HepG2 (cell line): ENCODE data around the gene CORO7. TPM values are rescaled to one million over a fixed set of nuclear protein-coding genes. Genes with fewer than 3 reads are reported as not detected.

Experiments used
- DNMT1 ChIP-seq: sonication (generic); formaldehyde crosslinking; IDR thresholded peaks from 2 replicates; pipeline ENCODE4 v1.5.1; 2020; ENCODE audit warnings: mild to moderate bottlenecking, missing genetic modification reagents
- FOXJ3 ChIP-seq: sonication (generic); formaldehyde crosslinking; IDR thresholded peaks from 2 replicates; pipeline ENCODE4 v1.4.0; 2020; ENCODE audit warnings: missing genetic modification reagents, mild to moderate bottlenecking, borderline replicate concordance
- GFI1 ChIP-seq: sonication (generic); formaldehyde crosslinking; IDR thresholded peaks from 2 replicates; pipeline ENCODE4 v1.5.0; 2020; ENCODE audit warnings: missing genetic modification reagents, mild to moderate bottlenecking, borderline replicate concordance
- HCFC1 ChIP-seq: fragments of 150-350 bp; IDR thresholded peaks from 2 replicates; pipeline ENCODE4 v1.6.1; 2014; ENCODE audit warnings: low read depth, low read length
- HOXA7 ChIP-seq: sonication (generic); formaldehyde crosslinking; IDR thresholded peaks from 2 replicates; pipeline ENCODE4 v1.8.1; 2022; ENCODE audit warnings: mild to moderate bottlenecking, missing genetic modification reagents, moderate library complexity
- RBM39 ChIP-seq: fragments of 200-400 bp; formaldehyde crosslinking; IDR thresholded peaks from one replicate; pipeline ENCODE4 v1.6.1; 2018; ENCODE audit warnings: antibody characterized with exemption, mild to moderate bottlenecking, low read depth, low read length; ENCODE audit not compliant: poor library complexity, severe bottlenecking
- SP1 ChIP-seq, 2 experiments: fragments of 450-650 bp in 1 of 2; sonication (generic) in 1 of 2; formaldehyde crosslinking in 1 of 2; IDR thresholded peaks; 2 replicates each; pipeline versions ENCODE4 v1.4.0 to v1.6.1; 2016 to 2020; ENCODE audit warnings: missing genetic modification reagents in 1 of 2
- TOPORS ChIP-seq: sonication (generic); formaldehyde crosslinking; IDR thresholded peaks from 2 replicates; pipeline ENCODE4 v1.8.0; 2023; ENCODE audit warnings: mild to moderate bottlenecking, missing genetic modification reagents
- ZBTB25 ChIP-seq: IDR thresholded peaks from 2 replicates; pipeline ENCODE4 v1.6.1; 2018; ENCODE audit warnings: missing genetic modification reagents
- ZNF362 ChIP-seq: sonication (generic); formaldehyde crosslinking; IDR thresholded peaks from 2 replicates; pipeline ENCODE4 v1.4.0; 2020; ENCODE audit warnings: missing genetic modification reagents, mild to moderate bottlenecking, borderline replicate concordance
- ZNF7 ChIP-seq: IDR thresholded peaks from 2 replicates; pipeline ENCODE4 v1.6.1; 2016; ENCODE audit warnings: missing biosample characterization, missing genetic modification reagents
- ZNF777 ChIP-seq: sonication (generic); formaldehyde crosslinking; IDR thresholded peaks from 2 replicates; pipeline ENCODE4 v1.4.0; 2020; ENCODE audit warnings: missing genetic modification reagents
- polyA plus RNA-seq, 8 experiments: library from polyadenylated mRNA; depleted of rRNA in 3 of 8; stranded (reverse) in 7 of 8; unstranded in 1 of 8; fragments of >200 nt; fragmentation: Illumina TruSeq in 4 of 8; extraction: Trizol in 4 of 8; gene quantifications; 2 replicates each; pipeline versions ENCODE4 v1.2.1 to v1.2.3, GENCODE V29; 2011 to 2016; ENCODE audit warnings: low read depth in 4 of 8, missing spikeins in 1 of 8, mixed read lengths in 1 of 8; ENCODE audit not compliant: insufficient read depth in 1 of 8
- total RNA-seq, 5 experiments: library from RNA; depleted of rRNA; stranded (reverse); fragments of >200 nt; fragmentation: Illumina TruSeq; extraction: Trizol; gene quantifications; 2 replicates each; pipeline ENCODE4 v1.2.3, GENCODE V29; 2016; ENCODE audit warnings: low read depth in 1 of 5
- TF ChIP-seq, protein P1 (sequence below): sonication (generic); formaldehyde crosslinking; IDR thresholded peaks from 2 replicates; pipeline ENCODE4 v1.4.0; 2020; ENCODE audit warnings: missing genetic modification reagents
- TF ChIP-seq, protein P2 (sequence below), 2 experiments: sonication (generic) in 1 of 2; formaldehyde crosslinking in 1 of 2; IDR thresholded peaks; 2 replicates each; pipeline versions ENCODE4 v1.4.0 to v1.6.1; 2018 to 2020; ENCODE audit warnings: missing genetic modification reagents in 2 of 2, borderline replicate concordance in 1 of 2, low read depth in 1 of 2, mild to moderate bottlenecking in 1 of 2, missing biosample characterization in 1 of 2
- TF ChIP-seq, protein P3 (sequence below): sonication (generic); formaldehyde crosslinking; conservative IDR thresholded peaks from 2 replicates; pipeline ENCODE4 v1.4.0; 2020; ENCODE audit warnings: mild to moderate bottlenecking, missing genetic modification reagents, moderate library complexity

CORO7 gene
- total and polyA plus RNA-seq, 2 of the 13 experiments (the other 11 are each of a cell fraction or from before 2014, with no cell fraction given): 9.9 to 14.3 TPM

- TF ChIP-seq HCFC1: no peak
- no peak for TF ChIP-seq FOXJ3
- TF ChIP-seq, protein P1, sequence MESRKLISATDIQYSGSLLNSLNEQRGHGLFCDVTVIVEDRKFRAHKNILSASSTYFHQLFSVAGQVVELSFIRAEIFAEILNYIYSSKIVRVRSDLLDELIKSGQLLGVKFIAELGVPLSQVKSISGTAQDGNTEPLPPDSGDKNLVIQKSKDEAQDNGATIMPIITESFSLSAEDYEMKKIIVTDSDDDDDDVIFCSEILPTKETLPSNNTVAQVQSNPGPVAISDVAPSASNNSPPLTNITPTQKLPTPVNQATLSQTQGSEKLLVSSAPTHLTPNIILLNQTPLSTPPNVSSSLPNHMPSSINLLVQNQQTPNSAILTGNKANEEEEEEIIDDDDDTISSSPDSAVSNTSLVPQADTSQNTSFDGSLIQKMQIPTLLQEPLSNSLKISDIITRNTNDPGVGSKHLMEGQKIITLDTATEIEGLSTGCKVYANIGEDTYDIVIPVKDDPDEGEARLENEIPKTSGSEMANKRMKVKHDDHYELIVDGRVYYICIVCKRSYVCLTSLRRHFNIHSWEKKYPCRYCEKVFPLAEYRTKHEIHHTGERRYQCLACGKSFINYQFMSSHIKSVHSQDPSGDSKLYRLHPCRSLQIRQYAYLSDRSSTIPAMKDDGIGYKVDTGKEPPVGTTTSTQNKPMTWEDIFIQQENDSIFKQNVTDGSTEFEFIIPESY (CRISPR knock-in tag): peak; percentile 96
- TF ChIP-seq ZNF362 (CRISPR knock-in tag): peak; percentile 44; the same call in 1 of the 2 replicates
- no peak for TF ChIP-seq RBM39
- no peak for TF ChIP-seq SP1 (IDR thresholded peaks at IDR 0.05)
- TF ChIP-seq SP1 (CRISPR knock-in tag; IDR thresholded peaks at IDR 0.05): no peak
- TF ChIP-seq DNMT1 (CRISPR knock-in tag): no peak; the same call in 1 of the 2 replicates
- no peak for TF ChIP-seq ZNF7 (CRISPR knock-in tag)
- no peak for TF ChIP-seq ZBTB25 (CRISPR knock-in tag)
- TF ChIP-seq, protein P2, sequence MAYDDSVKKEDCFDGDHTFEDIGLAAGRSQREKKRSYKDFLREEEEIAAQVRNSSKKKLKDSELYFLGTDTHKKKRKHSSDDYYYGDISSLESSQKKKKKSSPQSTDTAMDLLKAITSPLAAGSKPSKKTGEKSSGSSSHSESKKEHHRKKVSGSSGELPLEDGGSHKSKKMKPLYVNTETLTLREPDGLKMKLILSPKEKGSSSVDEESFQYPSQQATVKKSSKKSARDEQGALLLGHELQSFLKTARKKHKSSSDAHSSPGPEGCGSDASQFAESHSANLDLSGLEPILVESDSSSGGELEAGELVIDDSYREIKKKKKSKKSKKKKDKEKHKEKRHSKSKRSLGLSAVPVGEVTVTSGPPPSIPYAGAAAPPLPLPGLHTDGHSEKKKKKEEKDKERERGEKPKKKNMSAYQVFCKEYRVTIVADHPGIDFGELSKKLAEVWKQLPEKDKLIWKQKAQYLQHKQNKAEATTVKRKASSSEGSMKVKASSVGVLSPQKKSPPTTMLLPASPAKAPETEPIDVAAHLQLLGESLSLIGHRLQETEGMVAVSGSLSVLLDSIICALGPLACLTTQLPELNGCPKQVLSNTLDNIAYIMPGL (CRISPR knock-in tag; IDR thresholded peaks at IDR 0.05; ENCODE audit: borderline replicate concordance in 1 of 2, low read depth in 1 of 2): peak; percentile 81 to 90; a peak in 3 of 4 replicates
- no peak for TF ChIP-seq GFI1 (CRISPR knock-in tag)
- TF ChIP-seq ZNF777 (CRISPR knock-in tag): no peak
- TF ChIP-seq HOXA7 (CRISPR knock-in tag): no peak
- TF ChIP-seq TOPORS (CRISPR knock-in tag): no peak
- TF ChIP-seq, protein P3, sequence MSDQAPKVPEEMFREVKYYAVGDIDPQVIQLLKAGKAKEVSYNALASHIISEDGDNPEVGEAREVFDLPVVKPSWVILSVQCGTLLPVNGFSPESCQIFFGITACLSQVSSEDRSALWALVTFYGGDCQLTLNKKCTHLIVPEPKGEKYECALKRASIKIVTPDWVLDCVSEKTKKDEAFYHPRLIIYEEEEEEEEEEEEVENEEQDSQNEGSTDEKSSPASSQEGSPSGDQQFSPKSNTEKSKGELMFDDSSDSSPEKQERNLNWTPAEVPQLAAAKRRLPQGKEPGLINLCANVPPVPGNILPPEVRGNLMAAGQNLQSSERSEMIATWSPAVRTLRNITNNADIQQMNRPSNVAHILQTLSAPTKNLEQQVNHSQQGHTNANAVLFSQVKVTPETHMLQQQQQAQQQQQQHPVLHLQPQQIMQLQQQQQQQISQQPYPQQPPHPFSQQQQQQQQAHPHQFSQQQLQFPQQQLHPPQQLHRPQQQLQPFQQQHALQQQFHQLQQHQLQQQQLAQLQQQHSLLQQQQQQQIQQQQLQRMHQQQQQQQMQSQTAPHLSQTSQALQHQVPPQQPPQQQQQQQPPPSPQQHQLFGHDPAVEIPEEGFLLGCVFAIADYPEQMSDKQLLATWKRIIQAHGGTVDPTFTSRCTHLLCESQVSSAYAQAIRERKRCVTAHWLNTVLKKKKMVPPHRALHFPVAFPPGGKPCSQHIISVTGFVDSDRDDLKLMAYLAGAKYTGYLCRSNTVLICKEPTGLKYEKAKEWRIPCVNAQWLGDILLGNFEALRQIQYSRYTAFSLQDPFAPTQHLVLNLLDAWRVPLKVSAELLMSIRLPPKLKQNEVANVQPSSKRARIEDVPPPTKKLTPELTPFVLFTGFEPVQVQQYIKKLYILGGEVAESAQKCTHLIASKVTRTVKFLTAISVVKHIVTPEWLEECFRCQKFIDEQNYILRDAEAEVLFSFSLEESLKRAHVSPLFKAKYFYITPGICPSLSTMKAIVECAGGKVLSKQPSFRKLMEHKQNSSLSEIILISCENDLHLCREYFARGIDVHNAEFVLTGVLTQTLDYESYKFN: no peak
Observed at GRCh38 chr16:4402439-4403132, 13.8 kb downstream of the CORO7 start (continued).
